ENCODE results near the gene SOBP. TPM values are rescaled to one million over a fixed set of nuclear protein-coding genes. Genes with fewer than 3 reads are reported as not detected.

SOBP gene
- polyA plus RNA-seq, 2 of the 4 experiments (the other 2 are of a cell fraction) = 0.18 to 0.53 TPM

DNA sequence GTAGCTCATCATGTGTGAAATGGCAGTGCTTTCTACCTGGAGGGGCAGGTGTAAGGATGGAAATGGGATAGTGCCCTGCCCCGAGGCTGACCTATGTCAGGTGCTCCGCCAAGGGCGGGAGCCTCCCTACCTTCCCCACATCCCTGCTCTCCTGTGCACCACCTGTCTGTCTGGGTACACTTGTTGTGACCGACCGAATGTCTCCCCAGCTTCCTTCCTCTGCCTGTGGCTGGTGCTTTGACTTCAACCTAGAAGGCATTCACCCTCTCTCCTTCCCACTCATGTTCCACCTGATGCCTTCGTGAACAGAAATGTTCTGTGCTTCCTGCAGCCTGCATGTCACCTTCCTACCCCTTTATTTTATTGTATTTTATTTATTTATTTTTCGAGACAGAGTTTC, 219.4 kb downstream of the SOBP start:
- POLR2A ChIA-PET = no interaction called here
- DNase-seq (ENCODE audit: low read depth in 1 of 2, low spot score in 1 of 2) (no peak), FAIRE-seq (no peak), ATAC-seq (no peak)
- TF ChIP-seq, protein P1, sequence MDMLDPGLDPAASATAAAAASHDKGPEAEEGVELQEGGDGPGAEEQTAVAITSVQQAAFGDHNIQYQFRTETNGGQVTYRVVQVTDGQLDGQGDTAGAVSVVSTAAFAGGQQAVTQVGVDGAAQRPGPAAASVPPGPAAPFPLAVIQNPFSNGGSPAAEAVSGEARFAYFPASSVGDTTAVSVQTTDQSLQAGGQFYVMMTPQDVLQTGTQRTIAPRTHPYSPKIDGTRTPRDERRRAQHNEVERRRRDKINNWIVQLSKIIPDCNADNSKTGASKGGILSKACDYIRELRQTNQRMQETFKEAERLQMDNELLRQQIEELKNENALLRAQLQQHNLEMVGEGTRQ (IDR thresholded peaks at IDR 0.05) = no peak
- Histone ChIP-seq H3K9me3 (no peaks in the 10 kb centered on the region), H3K4me1 (no peaks in the 10 kb centered on the region), H3K27ac (no peak overlapping the region), H3K4me3 (no peak overlapping the region), H3K4me2 (no peak overlapping the region)
- WGBS (ENCODE audit: missing lambda C conversion rate) = 45% methylated on average over 7 of the region's 7 CpGs
- CTCF ChIA-PET = interaction anchor here (0.9 kb wide), 1 partner anchor 158 kb away, joined by 3 read pairs; no protein-coding TSS in a partner anchor

Other genes starting within 250 kb of the SOBP start
- 17.2 and 17.3 TPM in 2 replicates for gene PDSS2, start 30.6 kb upstream of the SOBP start, polyA plus RNA-seq (2011; rRNA removed)
- 7.2 to 7.9 TPM (median 7.6 TPM) in 3 replicates for gene PDSS2, start 30.6 kb upstream of the SOBP start, polyA plus RNA-seq (2017; fragmentation: RNase III; extraction: RNeasy Plus Mini Kit Qiagen cat#74134 plus additional on column Dnase treatment)

All from A549 (cell line).